ENCODE measurements around the gene HTRA2.

Gene HTRA2

DNA sequence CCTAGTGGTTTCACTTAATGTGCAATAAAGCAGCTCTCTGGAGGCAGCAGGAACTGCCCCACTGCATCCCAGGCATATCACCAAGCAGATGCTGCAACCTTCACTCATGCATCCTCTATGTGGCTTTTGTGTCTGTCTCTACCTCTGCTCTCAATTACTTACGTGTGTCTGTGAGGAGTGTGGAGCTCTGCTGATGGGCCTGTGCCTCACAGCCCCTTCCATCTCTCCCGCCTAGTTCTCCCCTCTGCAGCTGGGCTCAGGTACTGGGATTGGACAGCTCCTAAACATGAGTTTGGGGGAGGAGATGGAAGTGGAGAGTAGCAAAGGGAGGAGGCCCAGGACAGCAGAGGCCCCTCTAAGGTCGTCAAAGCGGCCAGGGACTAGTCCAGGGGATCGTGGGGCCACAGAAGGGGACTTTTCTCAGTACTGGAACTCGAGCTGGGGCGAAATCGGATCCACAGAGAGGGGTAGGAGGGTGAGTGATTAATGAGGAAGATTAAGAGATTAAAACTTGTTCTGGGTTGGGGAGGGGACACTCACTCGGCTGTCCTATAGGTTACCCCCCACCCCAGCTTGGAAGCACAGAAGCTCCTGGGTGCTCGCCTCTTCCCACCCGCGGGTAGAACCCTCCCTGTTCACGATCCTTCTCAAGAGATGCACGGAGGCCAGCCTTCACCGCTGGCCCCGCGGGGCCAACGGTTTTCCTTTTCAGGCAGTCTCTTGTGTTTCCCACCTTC lies 28.2 kb upstream of the HTRA2 start:
- no peak for DNase-seq

DNA sequence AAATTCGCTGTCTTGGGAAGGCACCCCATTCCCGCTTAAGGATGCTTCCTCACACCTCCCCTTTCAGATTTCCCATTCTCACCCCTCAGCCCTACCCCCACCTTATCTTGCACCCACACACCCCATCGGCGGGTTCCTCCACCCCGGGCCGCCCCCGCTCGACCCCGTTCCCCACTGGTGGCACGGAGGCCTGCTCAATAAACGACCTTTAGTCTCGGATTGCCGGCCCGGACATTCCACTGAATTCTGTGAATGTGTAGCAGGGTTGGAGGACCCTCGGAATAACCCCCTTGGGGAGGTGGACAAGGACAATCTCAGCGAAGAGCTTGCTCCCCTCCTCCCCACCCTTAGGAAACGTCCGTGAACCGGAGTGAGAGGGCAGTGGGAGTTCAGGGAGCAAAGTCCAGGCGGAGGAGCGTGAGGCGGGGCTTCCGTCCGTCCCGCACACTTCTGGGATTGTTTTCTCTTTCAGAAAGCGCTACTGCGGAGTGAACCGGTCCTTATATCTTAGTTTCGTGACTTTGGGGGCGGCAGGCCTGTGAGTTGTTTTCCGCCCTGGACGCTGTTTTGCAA lies 27.5 kb upstream of the HTRA2 start:
- no peak for DNase-seq

DNA sequence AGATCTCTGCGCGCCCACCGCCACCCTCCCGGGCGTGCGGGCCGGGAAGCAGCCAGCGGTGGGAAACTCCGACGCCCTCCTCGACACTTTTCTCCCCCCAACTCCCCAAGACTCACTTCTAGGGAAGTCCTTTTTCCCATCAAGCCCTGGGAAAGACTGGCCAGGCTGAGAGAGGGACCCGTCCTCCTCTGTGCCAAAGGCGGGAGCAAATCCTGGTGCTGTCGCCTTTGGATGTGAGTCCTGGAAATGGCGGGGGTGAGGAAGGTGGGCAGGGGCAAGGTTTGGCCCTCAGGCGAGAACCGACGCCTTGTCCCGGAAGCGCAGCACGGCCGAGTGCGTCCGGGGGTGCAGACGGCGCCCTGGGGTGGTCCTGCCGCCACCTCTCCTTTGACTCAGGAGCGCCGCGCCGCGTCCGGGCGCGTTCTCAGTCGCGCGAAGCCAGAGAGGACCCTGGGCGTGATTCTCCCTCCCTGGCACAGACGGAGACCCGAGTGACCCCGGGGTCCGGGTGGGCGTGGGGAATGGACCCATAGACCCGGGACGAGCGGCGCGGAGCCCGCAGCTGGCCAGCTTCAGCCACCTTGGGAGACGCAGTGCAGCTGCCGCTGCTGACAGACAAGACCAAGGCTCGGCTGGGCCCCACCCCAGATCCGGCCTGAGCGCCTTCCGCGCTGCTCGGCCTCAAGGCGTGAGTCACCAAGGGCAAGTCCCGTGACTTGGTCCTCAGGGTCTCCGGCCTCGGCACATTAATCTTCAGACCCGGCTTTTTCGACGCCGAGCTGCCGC lies 26.8 kb upstream of the HTRA2 start:
- no peak for DNase-seq

GRCh38 chr2:74503506-74504475 lies 25.9 kb upstream of the HTRA2 start:
- no peak for DNase-seq

- no peak for DNase-seq
Measured at GRCh38 chr2:74504591-74504990, 25.1 kb upstream of the HTRA2 start.

DNA sequence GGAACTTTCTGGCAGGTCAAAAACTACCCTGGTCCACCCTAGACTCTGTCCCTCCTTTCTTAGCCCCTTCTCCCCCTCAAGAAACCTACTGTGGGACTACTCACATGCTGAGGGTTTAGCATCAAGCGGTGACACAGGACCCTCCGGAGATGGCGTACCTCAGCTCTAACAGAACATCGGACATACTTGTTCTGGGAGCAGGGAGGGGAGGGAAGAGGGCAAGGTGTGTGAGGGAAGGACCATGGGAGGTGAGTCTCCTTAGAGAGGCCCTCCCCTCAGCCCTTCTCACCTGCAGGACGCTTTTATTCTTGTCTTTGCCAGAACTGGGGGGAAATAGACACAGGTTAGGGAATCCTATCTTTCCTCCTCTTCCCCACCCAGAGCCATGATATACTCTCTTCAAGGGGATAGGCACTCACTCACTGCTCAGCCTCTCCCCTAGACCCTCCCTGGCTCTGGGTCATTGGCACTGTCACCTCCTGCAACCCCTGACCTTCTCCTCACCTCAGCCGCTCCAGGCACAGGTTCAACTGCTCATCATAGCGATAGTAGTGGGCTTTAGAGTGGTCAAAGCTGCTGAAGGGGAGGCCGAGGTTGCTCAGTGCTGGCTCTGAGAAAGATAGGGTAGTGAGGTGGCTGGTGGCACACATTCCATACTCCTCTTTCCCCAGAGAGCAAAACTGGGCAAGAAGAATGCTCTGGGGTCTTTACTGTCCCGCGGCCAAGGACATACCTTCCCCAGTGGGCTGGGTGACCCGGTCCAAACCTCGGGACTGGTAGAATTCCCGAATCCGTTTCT lies 24.1 kb upstream of the HTRA2 start:
- DNase-seq, result no peak

DNA sequence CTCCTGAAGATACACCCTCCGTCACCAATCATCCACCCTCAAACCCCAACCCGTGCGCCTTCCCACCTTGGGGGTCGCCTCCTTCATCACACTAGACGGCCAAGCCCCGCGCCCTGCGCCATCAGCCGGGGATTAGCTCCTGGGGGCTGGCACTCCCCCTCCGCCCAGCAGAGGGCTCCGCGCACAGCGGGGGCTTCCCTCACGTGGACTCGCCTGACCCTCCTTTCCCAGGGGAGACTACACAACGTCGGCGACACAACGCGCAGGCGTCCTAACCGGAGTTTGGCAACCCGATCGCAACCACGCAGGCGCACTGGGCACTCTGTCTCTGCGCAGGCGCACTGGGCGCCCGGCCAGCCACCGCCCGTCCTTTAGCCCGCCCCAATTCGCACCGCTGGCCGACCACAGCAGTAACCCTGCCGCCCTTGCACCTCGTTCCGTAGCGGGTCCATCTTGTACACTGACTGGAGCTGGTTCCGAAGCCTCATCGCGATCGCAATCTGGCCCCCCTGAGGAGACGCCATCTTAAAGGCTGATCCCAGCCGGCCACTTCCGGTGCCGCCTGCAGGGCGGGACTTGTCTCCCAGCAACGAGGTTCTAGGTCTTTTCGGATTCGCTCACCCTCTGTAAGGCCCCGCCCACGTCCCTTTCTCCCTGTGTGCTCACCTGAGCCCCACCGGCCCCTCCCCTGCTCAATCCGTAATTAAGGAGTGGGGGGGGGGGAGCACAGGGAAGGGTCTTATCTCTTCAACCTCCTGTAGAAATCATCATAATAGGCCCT lies 22.4 kb upstream of the HTRA2 start, which contains the start of gene PCGF1:
Gene PCGF1 (minus strand): TSS at position 551 of the 781 bp plus-strand sequence. CDS start 27 bp downstream, at position 524.
- DNase-seq, result peak; percentile 74

DNA sequence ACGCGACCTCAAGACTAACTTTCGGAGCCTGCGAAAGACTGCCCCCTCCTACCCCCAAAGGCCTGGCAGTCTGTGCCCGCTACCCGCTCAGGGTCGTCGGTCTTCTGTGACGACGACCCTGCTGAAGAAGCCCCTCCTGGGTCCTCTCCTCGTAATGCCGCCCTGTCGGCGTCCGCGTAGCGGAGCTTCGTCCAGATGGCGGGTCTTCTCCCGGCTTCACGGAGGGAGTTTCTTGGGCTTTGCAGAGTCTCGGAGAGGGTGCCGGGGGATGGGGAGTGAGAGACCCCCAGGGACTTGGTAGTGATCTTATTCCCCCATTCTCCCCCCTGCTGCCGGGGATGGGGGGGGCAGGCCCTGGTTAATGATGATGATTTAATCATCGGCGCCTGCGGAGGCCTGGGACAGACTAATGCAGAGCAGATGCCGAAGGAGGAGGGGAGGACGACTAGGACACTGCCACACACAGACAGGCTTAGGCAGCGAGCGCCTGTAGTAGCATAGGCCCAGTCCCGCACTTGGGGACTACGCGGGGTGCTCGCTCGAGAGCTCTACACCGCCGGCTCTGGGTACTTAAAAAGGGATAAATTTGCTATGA lies 21.7 kb upstream of the HTRA2 start:
- no peak for DNase-seq

DNA sequence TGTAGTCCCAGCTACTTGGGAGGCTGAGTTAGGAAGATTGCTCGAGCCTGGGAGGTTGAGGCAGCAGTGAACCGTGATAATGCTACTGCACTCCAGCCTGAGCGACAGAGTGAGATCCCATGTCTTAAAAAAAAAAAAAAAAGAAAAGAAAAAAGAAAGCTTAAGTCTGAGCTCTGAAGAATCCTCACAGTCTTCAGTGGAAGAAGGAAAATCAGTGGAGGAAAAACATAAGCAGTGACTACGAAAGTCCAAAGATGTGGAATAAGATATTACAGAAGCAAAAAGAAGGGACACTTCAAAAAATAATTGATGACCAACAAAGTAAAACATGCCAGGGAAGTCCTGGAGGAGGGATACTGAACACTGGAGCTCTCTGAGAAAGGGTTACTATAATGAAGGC lies 19.5 kb upstream of the HTRA2 start:
- no peak for DNase-seq

DNA sequence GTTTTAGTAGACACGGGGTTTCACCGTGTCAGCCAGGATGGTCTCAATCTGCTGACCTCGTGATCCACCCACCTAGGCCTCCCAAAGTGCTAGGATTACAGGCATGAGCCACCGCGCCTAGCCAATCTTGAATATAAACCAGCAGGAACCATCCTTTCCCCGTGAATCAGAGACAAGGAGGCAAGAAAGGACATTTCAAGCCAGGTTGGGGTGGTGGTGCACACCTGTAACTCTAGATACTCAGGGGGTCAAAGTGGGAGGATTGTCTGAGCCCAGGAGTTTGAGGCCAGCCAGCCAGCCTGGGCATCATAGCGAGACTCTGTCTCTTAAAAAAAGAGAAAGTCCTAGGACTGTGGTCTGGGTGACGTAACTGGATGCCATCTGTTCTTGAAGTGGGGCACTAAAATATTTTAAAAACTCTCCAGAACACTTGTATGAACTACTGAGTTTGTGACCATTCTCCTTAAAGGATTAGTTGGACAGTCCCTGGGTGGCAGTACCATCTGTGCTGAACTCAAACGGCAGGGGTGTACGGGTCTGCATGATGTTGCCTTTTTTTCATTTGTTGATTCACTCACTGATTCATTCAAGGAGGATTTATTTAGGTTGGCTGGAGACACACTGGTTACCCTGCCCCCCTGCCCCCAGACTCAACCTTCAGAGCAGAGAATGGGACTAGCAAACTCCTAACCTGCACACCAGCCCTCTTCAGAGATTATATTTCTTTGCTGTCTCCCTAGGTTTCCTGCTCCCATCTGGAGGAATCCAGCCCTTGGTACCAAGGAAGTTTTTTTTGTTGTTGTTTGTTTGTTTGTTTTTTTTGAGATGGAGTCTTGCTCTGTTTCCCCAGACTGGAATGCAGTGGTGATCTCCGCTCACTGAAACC lies 18.4 kb upstream of the HTRA2 start:
- no peak for DNase-seq

- no peak for DNase-seq
Measured at GRCh38 chr2:74512744-74513604, 16.8 kb upstream of the HTRA2 start.

- no peak for DNase-seq
Measured at GRCh38 chr2:74513605-74514367, 15.9 kb upstream of the HTRA2 start.

GRCh38 chr2:74514368-74515270 lies 15.1 kb upstream of the HTRA2 start, which contains the start of gene TLX2:
Gene TLX2 (plus strand): TSS chr2:74514450. CDS start chr2:74514807, 357 bp downstream.
- no peak for DNase-seq

GRCh38 chr2:74515271-74515980 lies 14.3 kb upstream of the HTRA2 start:
- DNase-seq, result no peak

- no peak for DNase-seq
Measured at GRCh38 chr2:74515981-74516633, 13.6 kb upstream of the HTRA2 start.

All from SIG-M5 (cell line).